ENCODE measurements around the gene JMJD1C.
A peak's percentile ranks its signal among the peaks of the same experiment; 100 is the strongest.

Gene JMJD1C

DNA sequence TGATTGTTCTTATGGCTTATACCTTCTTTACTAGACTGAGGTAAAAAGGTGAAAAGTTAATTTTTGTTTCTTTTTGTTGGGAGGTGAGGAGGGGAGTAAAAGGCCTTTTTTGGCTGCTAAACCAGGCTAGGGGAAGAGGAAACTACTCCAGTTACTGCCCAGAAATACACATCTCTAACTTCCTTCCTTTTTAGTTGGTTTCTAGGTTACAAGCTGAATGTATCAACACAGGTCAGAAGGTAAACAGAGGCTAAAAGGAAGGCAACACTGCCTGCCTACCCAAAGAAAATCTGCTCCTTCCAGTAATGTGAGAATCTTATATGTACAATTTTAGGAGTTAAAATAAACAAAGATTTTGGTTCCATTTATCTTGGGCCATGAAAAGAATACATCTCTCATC is 192.2 kb downstream of the JMJD1C start:
- peak overlapping the region in 6 of 21 experiments; percentile 11 to 52 (median 43) for H3K27ac ChIP-seq
- no peak overlapping the region for H3K4me3 ChIP-seq

DNA sequence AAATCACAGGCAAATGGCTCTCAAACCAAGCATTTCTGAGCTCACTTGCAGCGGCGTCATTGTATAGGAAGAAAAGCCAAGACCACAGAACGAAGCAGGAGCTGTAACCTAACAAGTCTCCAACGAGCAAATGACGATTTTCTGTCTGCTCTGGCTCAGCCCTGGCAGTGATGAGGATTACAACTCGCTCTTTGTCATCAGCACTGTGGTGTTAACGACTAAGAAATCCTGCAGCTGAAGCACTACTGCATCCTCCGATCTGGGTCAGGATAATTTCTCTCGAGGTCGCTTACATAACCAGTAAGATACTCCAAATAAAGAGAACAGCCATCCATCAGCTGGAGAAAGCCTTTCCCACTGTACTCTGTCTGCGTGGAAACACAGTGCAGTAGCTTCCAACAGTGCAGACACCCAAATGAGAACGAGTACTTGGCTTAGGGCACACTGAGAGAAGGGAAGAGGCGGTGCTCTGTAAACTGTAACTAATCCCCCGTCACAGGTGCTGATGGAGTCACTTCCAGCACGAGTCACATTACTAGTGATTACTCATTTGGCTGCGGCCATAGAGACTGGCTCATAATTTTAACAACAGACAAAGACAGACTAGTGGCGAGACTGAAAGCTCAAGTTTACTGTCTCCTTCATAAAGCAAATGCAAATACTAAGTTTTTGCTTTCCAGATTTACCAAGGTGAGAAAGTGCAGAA is 196.8 kb downstream of the JMJD1C start:
- Histone ChIP-seq H3K4me3 (peak overlapping the region; percentile 35 to 66 (median 46)), H3K27ac (peak overlapping the region; percentile 49 to 95 (median 88))

DNA sequence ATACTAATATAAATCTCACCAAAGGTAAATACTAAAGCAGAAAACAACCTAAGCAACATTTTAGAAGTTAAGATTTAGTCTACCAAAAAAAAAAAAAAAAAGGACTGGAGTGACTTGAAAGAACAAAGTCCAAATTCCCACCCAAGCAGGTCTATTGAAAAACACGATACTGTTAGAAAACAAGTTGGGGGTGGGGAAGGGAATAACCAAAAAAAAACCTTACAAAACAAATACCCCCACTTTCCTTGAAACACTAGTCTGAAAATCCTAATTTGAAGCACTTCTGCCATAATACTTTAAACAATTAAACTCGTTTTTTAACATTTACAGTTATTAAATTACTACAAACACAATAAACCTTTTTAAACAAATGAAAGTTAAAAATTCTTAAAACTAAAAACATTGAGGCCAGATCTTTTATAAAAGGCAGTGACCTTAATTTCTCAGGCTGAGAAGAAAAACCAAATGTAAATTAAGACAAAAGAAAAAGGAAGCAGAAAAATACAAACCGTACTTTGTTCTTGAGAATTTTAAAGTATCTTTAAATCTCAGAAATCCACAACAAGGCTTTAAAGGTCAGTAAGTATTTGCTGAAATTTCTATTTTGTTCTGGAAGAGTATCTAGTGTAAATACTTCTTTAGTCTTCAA is 197.5 kb downstream of the JMJD1C start:
- H3K4me3 ChIP-seq: peak overlapping the region; percentile 35 to 66 (median 46)
- peak overlapping the region; percentile 49 to 95 (median 88) for H3K27ac ChIP-seq

DNA sequence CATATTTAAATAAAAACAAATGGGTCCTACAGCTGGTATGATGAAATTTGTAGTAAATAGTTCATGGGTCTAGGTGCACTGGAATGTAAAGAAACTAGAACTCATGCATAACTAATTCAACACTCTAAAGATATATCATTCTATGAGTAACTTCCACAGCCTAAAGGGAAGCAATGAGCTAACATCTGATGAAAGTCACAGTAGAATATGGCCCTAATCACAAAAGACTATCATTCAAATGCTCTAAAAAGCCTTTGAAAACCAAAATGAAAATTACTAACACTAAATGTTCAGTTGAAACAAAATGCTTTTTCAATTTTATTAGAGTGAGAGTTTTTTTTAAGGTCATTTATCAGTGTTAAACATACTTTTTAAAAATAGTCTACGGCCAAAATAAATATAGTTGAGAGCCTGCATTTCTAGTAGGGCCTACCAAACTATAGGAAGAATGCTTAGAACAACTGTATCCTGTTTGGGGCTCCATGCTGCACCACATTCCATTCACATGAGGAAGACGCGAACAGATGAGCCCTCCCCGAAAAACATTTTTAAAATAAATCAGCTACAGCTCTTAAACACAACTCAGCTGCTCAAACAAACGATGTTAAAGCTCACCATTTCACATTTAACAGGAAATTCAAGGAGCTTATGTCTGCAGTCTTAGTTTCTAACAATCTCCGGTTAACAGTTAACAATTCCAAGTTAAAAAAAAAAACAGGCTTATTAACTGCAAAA is 198.2 kb downstream of the JMJD1C start:
- Histone ChIP-seq H3K4me3 (peak overlapping the region; percentile 35 to 66 (median 46)), H3K27ac (peak overlapping the region in 20 of 21 experiments; percentile 58 to 95 (median 88))

DNA sequence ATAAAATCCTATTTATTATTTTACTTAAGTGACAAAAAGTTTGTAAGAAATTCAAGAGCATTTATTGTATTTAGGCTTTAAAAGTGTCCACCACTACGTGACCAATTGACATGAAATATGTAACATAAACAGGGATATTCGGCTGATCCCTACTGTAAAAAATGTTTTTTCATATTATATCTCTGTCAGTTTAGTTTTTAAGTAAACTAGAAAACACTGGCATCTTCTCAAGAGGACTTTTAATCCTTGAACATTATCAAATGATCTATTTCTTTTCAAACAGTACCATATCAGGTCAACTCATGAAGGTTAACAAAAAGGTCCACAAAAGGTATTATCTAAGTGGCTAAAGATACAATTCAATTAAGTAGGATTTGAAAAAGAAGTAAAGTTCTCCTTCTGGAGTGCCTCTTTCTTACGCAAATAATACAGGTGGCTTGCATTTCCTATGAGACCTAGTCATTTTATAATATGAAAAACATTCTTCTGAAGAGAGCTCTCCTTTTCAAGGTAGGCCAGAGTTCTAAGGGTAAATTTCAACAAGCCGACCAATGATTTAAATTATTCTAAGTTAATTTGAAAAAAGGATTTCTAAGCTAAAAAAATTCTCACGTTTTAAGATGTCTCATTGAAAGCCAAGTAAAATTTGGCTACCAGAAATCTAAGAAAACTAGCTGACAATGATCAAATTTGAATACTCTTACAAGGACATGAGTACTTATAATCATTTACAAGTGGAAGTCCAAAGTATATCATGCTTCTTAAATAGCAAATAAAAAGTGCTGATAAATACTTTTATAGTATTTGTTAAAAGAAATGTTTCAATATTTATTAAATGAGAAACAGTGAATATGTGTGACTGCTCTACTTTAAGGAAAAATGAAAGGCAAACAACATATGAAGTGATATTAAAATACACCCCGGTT is 199.1 kb downstream of the JMJD1C start:
- Histone ChIP-seq H3K27ac (peak overlapping the region in 19 of 21 experiments; percentile 58 to 95 (median 89)), H3K4me3 (peak overlapping the region; percentile 35 to 66 (median 46))

DNA sequence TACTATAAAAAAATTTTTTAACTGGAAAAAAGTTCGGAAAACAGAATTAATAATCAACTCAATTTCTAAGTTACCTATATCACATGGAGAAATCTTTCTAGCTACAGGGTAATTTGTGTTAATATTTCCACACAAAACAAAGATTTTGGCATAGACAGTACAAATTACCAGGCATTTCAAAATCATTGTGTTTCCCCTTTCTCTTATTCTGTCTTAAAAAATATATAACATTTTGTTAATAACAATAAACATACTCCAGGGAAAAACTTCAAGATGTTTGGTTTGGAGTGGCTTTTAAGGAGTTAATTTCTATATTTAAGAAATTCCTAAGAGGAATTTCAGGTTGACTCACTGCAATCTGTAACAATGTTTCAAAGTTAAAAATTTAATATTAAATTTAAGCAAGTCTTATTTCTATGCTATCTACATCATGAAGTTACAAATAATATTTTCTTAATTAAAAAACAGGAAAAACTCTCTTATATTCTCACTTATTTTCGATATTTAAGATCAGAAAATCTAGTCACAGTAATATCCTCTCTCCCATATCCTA is 200.0 kb downstream of the JMJD1C start:
- peak overlapping the region; percentile 35 to 66 (median 46) for H3K4me3 ChIP-seq
- H3K27ac ChIP-seq: peak overlapping the region in 20 of 21 experiments; percentile 49 to 95 (median 88)

DNA sequence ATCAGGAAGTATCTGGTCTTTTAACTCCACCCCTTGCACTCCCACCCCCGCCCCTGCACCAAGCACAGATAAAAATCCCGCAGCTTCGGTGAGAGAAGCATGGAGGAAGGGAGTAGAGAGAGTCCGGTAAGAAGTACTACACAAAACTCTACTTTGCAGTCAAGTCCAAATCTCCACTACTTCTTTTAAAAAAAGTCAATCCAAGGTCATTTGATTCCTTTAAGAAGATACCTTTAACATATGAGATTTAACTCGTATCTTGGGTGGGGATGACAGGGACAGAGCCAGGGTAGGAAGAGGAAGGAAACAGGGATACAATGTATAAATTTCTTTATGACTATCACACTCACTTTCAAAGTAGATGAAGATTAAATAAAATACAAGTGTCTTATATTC is 200.6 kb downstream of the JMJD1C start:
- Histone ChIP-seq H3K27ac (peak overlapping the region in 19 of 21 experiments; percentile 49 to 95 (median 89)), H3K4me3 (peak overlapping the region; percentile 35 to 66 (median 46))

DNA sequence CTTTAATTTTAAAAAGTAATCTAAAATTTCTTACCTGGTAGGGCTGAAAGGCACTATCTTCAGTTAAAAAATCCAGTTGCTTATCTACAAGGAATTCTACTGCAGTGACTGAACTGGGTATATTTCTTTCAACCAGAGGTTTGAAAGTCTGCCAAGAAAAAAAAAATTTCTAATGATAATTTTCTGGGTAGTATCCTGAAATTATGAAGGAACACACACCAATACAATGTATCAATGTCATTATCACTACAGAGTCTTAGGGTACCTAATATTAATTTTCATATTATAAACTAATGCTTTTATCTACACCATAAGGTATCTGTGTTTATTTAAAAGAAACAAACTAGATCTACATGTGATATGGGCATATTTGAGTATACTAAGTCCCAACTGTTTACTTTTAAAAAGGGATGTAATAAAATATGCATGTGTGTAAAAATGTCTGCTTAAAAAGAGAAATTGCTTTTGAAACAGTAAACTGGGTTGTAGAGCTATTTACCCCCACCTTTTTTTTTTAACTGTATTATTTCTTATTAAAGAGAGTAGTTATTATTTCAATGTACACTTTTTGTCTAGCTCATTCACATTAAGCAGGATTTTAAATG is 201.1 kb downstream of the JMJD1C start:
- H3K27ac ChIP-seq: peak overlapping the region in 18 of 21 experiments; percentile 54 to 95 (median 89)
- peak overlapping the region; percentile 35 to 66 (median 46) for H3K4me3 ChIP-seq

DNA sequence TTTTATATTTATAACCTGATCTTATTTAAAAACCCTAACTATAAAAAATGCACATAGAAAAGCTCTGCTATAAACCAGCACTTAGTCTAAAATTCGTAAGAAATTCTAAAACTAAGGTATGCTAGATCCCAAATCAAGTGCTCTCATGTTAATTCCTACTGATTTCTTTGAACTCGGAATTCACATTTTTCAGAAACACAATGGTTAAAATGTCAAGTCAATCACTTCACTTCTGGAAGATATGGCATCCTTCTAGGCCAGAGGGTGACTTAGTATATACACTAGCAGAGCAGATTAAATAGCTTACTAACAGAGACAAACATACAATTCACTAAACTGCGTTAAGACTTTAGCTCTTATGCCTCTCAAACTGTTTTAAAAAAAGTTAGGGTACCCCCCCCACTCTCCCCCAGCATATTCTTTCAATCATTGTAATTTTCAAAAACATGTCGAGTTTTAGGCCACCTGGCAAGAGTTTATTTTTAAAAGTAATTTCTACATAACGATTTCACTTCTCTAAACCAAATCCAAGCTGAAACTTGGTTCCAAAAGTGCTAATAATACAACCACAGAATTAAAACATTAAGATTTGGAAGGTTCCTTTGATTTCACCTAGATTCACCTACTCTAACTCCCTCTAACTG is 203.2 kb downstream of the JMJD1C start:
- H3K4me3 ChIP-seq: no peak overlapping the region
- peak overlapping the region in 8 of 21 experiments; percentile 2 to 57 (median 20) for H3K27ac ChIP-seq

DNA sequence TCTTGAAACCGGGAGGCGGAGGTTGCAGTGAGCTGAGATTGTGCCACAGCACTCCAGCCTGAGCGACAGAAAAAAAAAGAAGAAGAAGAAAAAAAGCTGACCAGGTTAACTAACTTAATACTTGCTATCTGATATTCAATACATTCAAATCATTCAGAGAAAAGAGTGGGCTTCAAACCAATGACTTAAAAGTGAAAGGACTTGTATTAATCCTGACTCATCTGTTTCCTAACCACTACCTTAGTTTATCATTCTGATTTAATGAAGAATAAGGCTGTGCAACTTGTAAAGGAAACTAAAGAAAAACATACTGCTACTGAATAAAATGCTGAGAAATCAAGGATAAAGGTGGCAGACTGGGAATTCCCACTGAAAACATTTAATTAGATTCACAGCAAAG is 204.3 kb downstream of the JMJD1C start:
- H3K27ac ChIP-seq: peak overlapping the region in 5 of 21 experiments; percentile 15 to 48 (median 38)
- H3K4me3 ChIP-seq: no peak overlapping the region

DNA sequence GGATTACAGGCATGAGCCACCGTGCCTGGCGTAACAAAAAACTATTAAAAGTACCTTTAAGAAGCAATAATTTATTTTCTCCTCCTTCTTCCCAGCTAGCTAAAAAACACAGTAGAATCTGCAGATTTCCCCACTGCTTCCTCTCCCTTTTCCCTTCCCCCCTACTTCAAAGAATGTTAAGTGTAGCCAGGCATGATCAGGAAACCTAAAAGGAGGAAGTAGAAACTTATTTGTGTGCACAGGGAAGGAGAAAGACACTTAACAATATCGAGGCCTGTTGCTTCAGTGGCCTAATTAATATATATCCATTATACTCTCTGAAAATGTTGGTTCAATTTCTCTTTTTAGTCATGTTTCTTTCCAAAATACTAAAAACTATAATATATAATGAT is 204.9 kb downstream of the JMJD1C start:
- H3K27ac ChIP-seq: peak overlapping the region in 4 of 21 experiments; percentile 38 to 48 (median 40)
- H3K4me3 ChIP-seq: no peak overlapping the region

DNA sequence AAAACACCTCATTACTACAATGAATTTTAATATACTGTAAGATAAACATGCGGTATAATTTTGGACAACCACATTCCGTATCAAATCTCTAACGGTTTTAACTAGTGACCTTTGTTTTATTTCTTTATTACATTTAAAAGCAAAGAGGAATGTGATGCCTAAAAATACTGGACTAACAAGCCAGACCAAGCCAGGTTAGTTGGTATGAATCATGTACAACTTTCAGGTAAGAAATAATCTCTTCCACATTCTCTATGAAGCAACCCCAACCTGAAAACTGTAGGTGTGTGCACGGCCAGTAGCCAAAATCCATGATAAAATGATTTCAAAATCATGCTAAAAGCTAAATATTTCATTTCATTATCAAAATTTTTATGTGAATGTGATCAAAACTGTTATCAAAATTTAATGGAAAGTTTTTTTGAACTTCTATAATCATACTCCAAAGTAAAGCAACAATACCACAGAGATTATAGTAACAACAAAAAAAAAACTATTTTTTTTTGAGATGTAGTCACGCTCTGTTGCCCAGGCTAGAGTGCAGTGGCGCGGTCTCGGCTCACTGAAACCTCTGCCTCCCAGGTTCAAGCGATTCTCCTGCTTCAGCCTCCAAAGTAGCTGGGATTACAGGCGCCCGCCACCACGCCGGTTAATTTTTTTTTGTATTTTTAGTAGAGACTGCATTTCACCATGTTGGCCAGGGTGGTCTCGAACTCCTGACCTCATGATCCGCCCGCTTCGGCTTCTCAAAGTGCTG is 205.5 kb downstream of the JMJD1C start:
- Histone ChIP-seq H3K27ac (peak overlapping the region in 4 of 21 experiments; percentile 25 to 42 (median 34)), H3K4me3 (no peak overlapping the region)

DNA sequence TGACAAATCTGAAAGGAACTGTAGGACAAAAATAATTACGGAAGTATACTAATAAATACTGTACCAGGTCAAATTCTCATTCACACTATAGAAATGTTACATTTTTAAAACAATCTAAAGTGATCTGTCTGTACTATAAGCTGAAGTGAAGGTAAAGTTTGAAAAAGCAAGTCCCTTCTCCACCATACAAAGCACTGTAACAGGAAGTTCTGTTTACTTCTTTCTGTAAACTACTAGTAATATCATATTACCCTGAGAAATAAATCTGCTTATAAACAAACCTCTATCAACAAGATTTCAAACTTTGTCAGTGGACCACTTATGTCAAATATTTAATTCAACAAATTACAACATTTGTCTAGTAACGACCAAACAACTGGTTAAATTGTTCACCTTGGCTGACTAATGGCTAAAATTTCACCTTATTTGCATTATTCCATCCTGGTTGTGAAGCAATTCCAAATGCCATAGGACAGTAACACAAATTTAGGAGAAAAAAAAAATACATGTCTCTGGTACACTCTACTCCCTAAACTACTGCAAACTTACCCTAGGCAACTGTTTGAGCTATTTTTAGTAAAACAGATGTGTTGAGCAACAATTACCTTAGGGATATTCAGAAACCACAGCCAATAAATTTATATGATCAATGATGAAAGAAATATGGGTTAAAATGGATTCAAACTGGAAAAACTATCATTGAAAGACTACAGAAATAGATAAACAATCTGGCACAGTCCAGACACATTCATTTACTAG is 206.7 kb downstream of the JMJD1C start:
- peak overlapping the region in 1 of 21 experiments; percentile 0 for H3K27ac ChIP-seq
- H3K4me3 ChIP-seq: no peak overlapping the region

DNA sequence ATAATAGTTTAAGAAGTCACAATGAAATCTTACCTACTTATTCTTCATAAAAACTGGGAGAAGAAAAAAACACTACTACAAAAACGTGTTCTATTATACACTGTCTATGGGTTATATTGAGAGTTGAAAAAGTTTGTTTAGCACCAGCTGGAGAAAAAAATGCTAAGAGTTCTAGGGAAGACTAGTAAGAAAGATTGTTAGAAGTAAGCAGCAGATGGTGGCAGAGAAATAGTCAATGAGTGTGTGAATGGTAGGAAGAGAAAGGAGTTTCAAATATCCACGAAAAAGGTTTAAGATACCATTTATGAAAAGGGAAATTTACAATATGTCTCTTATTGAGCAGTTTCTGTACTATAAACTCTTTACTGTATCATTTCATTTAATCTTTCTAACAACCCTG is 208.0 kb downstream of the JMJD1C start:
- H3K27ac ChIP-seq: peak overlapping the region in 1 of 21 experiments; percentile 8
- H3K4me3 ChIP-seq: no peak overlapping the region

DNA sequence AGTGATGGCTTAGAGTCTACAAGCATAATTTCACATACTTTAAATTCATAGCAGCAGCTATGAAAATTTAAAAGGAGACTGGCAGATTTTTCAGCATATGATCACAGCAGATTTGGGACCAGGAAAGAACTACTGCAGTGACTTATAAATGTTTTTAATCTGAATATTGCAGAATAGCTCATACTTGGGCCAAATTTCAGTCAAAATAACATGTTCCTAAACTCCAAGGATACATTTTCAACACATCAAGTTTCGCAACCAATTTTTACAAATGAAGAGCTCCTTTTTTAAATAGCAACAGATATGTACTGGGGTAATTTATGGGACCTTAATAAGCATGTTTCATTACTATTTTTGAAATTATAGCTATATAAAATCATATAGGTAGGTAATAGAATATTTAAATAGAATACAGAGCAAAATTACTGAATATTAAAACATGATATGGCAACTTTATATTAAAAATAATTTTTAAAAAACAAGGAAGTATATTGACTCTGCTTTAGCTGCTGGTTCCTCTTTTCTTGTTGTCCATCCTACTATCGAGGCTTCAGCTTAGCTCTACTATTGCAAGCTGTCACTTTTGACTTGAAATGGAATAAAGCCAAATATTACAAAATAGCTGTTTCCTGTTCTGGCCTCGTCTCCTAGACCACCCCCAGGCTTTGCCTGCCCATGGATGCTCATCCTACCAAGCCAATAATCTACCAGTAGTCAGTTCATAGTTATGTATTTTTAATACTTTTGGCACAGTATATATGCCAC is 209.6 kb downstream of the JMJD1C start:
- H3K27ac ChIP-seq: peak overlapping the region in 5 of 21 experiments; percentile 12 to 41 (median 23)
- no peak overlapping the region for H3K4me3 ChIP-seq

DNA sequence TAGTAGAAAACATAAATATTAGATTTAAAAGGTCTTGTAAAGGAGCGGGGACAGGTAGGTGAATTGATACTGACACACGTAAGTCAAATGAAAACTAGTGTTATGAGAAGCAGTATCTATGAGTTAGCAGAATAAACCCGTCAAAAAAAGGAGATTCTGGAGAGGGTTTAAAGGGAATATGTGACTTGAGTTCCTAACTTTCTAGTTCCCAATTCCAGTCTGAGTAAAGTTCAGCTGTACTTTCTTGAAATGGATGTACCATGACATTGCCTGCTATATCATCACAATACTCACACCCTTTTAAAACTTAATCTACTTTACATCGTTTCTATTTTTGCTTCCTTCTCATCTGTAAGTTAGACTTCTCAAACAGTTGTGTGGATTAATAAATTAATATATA is 210.5 kb downstream of the JMJD1C start:
- Histone ChIP-seq H3K4me3 (no peak overlapping the region), H3K27ac (peak overlapping the region in 2 of 21 experiments; percentile 20 to 23)

All from skin epidermis (tissue), 12 donors.